ENCODE data around the gene MFSD11. TPM values are rescaled to one million over a fixed set of nuclear protein-coding genes. Genes with fewer than 3 reads are reported as not detected.

MFSD11 gene
- total and polyA plus RNA-seq, 4 donors = 12.0 to 57.5 (median 25.0) TPM

- 3 to 5% methylated on average over 36 to 38 of the region's 38 CpGs for WGBS, 2 donors
- peak overlapping the region; percentile 79 for H3K4me3 ChIP-seq
- ATAC-seq (ENCODE audit: insufficient read depth, low FRiP score) (peak; percentile 54), DNase-seq (peak; percentile 58 to 63 (median 61))
- H3K36me3 ChIP-seq (ENCODE audit: control insufficient read depth in 4 of 4, insufficient read depth in 4 of 4, low read length in 4 of 4) = peaks cover 21 to 34% (median 28%) of the 10 kb centered on the region in 4 donors
- peak overlapping the region; percentile 24 to 86 for H3K9ac ChIP-seq (ENCODE audit: insufficient read depth in 1 of 2, low read length in 2 of 2)
- H3K9me3 ChIP-seq (ENCODE audit: control insufficient read depth in 4 of 4, insufficient read depth in 3 of 4, low read length in 3 of 4) = no peaks in the 10 kb centered on the region
- H3K27ac ChIP-seq (ENCODE audit: low read depth in 1 of 2, low read length in 1 of 2) = peak overlapping the region; percentile 99
- TF ChIP-seq CTCF (IDR thresholded peaks at IDR 0.05; ENCODE audit: control extremely low read depth, extremely low read depth) = no peak
- peaks cover 2 to 18% (median 11%) of the 10 kb centered on the region in 5 donors for H3K4me1 ChIP-seq (ENCODE audit: control insufficient read depth in 5 of 5, insufficient read depth in 5 of 5, low read length in 5 of 5)
- H3K27me3 ChIP-seq (ENCODE audit: control insufficient read depth in 3 of 3, insufficient read depth in 3 of 3, low read length in 2 of 3) = no peaks in the 10 kb centered on the region
These were observed 12.2 kb upstream of the MFSD11 start for GRCh38 chr17:76725580-76726230.

GRCh38 chr17:76726231-76726775, 11.6 kb upstream of the MFSD11 start, which contains the start of gene JMJD6:
Gene JMJD6 (minus strand): TSS chr17:76726606. CDS start chr17:76726475, 131 bp downstream.
- WGBS, 2 donors = 0 to 1% methylated on average over 44 to 60 of the region's 60 CpGs
- peaks cover 2 to 18% (median 11%) of the 10 kb centered on the region in 5 donors for H3K4me1 ChIP-seq (ENCODE audit: control insufficient read depth in 5 of 5, insufficient read depth in 5 of 5, low read length in 5 of 5)
- peak; percentile 96 to 98 (median 98) for DNase-seq
- no peaks in the 10 kb centered on the region for H3K9me3 ChIP-seq (ENCODE audit: control insufficient read depth in 4 of 4, insufficient read depth in 3 of 4, low read length in 3 of 4)
- no peak for TF ChIP-seq CTCF (IDR thresholded peaks at IDR 0.05; ENCODE audit: control extremely low read depth, extremely low read depth)
- peaks cover 15 to 32% (median 27%) of the 10 kb centered on the region in 4 donors for H3K36me3 ChIP-seq (ENCODE audit: control insufficient read depth in 4 of 4, insufficient read depth in 4 of 4, low read length in 4 of 4)
- H3K4me3 ChIP-seq = peak within 1 kb of the TSS; percentile 92
- peak; percentile 92 for ATAC-seq (ENCODE audit: insufficient read depth, low FRiP score)
- no peaks in the 10 kb centered on the region for H3K27me3 ChIP-seq (ENCODE audit: control insufficient read depth in 3 of 3, insufficient read depth in 3 of 3, low read length in 2 of 3)
- H3K27ac ChIP-seq (ENCODE audit: low read depth in 1 of 2, low read length in 1 of 2) = peak within 1 kb of the TSS; percentile 99 to 100
- peak within 1 kb of the TSS; percentile 74 to 86 for H3K9ac ChIP-seq (ENCODE audit: insufficient read depth in 1 of 2, low read length in 2 of 2)

GRCh38 chr17:76726776-76727718, 10.9 kb upstream of the MFSD11 start, which contains the start of gene METTL23:
Gene METTL23 (plus strand): TSS chr17:76726839. CDS start chr17:76729711, 2,872 bp downstream.
- H3K4me1 ChIP-seq (ENCODE audit: control insufficient read depth in 5 of 5, insufficient read depth in 5 of 5, low read length in 5 of 5) = peaks cover 2 to 18% (median 11%) of the 10 kb centered on the region in 5 donors
- peaks cover 8 to 31% (median 22%) of the 10 kb centered on the region in 4 donors for H3K36me3 ChIP-seq (ENCODE audit: control insufficient read depth in 4 of 4, insufficient read depth in 4 of 4, low read length in 4 of 4)
- H3K9ac ChIP-seq (ENCODE audit: insufficient read depth in 1 of 2, low read length in 2 of 2) = peak within 1 kb of the TSS; percentile 74 to 86

More at GRCh38 chr17:76726776-76727718, 10.9 kb upstream of the MFSD11 start, which contains the start of gene METTL23:
- DNase-seq (peak; percentile 85 to 91 (median 88)), ATAC-seq (ENCODE audit: insufficient read depth, low FRiP score) (peak; percentile 66)
- Histone ChIP-seq H3K9me3 (ENCODE audit: control insufficient read depth in 4 of 4, insufficient read depth in 3 of 4, low read length in 3 of 4) (no peaks in the 10 kb centered on the region), H3K27ac (ENCODE audit: low read depth in 1 of 2, low read length in 1 of 2) (peak within 1 kb of the TSS; percentile 99 to 100), H3K27me3 (ENCODE audit: control insufficient read depth in 3 of 3, insufficient read depth in 3 of 3, low read length in 2 of 3) (no peaks in the 10 kb centered on the region), H3K4me3 (peak within 1 kb of the TSS; percentile 92)
- TF ChIP-seq CTCF (IDR thresholded peaks at IDR 0.05; ENCODE audit: control extremely low read depth, extremely low read depth) = peak; percentile 25
- 2% methylated on average over 60 to 71 of the region's 71 CpGs for WGBS, 2 donors

Measured in lung (tissue), 12 donors.